GM18870 (cell line): Measurements from ENCODE around the gene ATP9A.
"Not testable (repeated sequence)": the region's sequence is repeated elsewhere in the genome, so short reads cannot be mapped to it uniquely, and the experiment has no call there.

ENCODE experiments used
- ATAC-seq: cut with Tn5 transposase; IDR thresholded peaks from one replicate; pipeline ENCODE4 v1.9.1; 2021; ENCODE audit warnings: moderate library complexity; ENCODE audit not compliant: unreplicated experiment

Gene ATP9A

GRCh38 chr20:51728737-51729136 is 39.5 kb downstream of the ATP9A start:
- no peak for ATAC-seq

GRCh38 chr20:51727872-51728271 is 40.3 kb downstream of the ATP9A start:
- no peak for ATAC-seq

DNA sequence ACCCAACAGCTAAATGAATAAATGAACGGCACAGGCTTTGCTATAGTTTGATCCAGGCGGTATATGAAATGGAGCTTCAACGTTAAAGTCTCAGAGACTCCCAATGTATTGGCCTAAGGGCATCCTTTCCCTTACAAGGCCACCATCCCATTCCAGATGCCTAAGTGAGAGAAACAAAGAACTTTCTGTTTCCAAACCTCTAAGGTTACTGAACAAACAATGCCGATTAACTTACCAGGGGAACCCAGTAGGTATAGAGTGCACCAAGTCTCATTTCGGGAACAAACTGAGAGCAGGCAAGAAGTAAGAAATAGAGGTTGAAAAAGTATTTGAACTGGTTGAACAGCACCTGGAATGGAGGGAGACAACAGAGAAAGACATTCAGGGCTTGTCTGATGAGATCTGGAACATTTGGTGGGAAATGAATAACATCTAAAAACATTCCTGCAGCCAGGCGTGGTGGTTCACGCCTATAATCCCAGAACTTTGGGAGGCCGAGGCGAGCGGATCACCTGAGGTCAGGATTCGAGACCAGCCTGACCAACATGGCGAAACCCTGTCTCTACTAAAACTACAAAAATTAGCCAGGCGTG is 42.5 kb downstream of the ATP9A start:
- ATAC-seq = no peak

GRCh38 chr20:51723026-51723425 is 45.2 kb downstream of the ATP9A start:
- not testable (repeated sequence) for ATAC-seq

- ATAC-seq = not testable (repeated sequence)
These were observed 45.9 kb downstream of the ATP9A start for GRCh38 chr20:51722246-51722645.

DNA sequence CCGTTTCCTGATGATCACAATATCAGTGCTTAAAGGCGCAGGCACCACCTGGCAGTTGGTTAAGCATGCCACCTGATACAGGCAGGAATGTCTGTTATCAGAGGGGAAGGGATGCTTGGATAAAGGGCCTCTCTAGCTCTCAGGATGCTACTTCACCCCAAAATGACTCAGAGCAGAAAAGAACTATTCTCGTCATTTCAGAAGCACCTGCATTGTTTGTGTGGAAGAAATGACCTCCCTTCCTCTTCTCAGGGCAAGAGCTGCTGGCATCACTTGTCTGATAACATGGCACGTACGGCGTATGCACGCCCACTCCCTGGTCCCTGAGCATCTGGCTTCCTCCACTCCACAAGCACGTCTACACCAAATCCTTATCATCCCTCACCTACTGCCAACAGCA is 47.3 kb downstream of the ATP9A start:
- ATAC-seq = no peak

DNA sequence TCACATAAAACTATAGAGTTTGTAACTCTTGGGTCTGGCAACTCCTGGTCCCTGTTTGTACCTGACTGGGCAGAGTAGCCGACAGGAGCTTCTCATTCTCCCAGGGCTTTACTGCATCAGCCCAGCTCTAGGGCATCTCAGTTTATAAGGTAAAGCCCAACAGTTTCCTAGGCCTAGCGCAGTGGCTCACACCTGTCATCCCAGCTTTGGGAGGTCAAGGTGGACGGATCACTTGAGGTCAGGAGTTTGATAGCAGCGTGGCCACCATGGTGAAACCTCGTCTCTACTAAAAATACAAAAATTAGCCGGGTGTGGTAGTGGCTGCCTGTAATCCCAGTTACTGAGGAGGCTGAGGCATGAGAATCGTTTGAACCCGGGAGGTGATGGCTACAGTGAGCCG is 47.8 kb downstream of the ATP9A start:
- ATAC-seq = no peak

DNA sequence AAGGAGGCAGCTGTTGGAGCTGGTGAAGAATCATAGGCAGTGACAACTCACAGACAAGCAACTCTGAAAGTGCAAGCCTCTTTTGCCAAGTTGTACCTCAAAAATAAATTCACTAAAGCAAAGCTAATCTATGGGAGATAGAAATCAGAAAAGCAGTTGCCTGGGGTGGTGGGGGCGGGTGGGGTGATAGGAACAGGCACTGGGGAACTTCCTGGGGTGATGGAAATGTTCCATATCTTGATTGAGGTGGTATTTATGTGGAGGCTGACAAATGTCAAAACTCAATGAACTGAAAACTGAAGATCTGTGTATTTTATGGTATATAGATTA is 52.4 kb downstream of the ATP9A start:
- ATAC-seq = no peak

DNA sequence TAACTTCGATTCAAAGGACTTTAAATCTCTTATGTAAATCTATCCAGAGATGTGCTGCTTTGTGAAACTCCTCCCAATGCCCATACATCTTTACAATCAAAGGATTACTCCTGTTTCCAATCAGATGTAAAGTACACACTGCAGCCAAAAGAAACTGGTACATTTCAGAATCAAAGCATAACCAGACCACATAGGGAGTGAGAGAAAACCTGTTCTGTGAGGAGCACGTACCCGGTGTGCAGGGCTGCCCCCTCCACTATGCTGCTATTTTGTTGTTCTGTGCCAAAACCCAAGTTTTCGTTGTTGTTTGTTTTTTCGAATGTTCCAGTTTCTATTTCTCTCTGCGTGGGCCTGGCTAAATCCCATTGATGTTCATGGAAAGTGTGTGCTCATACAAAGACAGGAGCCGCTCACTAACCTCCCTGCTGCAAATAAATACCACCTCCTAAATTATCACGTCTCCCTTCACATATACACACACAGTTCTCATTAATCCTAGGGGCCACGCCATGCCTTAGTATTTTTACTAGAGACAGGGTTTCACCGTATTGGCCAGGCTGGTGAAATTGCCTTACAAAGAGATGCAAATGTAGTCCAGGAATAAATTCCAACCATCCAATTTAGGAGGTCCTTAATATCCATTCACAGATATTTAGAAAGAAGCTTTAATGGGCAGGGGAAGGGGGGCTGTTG is 52.9 kb downstream of the ATP9A start:
- ATAC-seq = no peak

DNA sequence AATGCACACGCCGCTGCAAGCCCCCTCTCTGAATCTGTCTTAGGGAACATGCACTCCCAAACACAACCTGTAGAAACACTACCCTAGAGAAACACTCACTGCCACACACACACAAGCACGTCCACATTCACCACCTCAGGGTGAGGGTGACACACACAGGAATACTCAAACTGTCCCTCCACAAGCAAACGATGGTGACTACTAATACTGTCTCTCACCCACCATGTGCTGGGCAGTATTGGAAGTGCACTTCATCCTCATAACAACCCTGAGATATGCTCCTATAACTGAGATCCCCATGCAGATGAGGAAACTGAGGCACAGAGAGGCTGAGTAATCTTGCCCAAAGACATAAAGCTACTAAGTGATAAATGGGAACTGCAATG is 55.0 kb downstream of the ATP9A start:
- no peak for ATAC-seq

DNA sequence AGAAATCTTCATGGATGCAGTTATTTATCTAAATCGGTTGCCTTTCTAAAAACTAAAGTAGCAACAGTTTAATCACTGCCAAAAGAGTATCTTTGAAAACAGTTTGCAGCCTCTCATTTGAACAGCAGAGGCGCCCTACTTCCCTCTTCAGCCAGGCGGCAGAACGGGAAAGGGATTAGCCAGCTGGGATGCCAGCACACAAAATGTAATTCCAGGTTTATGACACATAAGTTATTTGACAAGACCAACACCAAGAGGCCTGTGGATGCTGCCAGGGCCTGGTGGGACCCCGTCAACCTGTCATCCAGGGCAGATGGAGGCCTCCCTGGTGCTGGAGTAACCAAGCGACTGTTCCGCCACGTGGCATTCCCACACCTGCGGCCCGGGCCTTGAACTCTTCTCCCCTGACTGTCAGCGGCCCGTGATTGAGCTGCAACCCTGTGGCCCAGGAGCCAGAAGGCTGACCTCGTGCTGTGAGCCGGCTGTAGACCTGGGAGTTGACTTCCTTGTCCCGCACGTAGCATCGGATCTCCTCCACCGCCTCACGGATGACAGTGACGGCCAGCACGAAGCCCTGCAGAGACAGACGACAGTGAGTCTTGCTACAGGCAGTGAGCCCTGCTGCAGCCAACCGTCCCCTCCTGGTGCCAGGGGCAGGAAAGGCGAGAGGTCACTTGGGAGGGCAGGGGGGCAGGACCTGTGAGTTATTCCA is 55.5 kb downstream of the ATP9A start:
- no peak for ATAC-seq

DNA sequence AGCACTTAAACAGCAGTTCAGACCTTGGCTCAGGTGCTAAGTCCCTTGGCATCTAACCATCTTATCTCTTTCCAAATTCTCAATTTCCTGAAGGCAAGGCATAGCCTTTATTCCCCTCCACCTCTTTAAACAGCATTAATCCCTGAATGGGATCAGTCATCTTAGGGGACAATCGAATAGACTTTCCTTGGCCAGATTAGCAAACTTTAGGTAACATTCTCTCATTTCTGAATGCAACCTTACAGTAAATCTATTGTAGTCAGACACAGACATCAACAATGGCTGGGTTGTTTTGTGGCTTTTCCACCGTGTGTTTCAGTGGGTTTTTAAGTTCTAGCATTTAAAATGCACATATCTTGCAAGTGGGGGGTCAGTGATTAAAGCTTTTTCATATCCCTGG is 56.8 kb downstream of the ATP9A start:
- ATAC-seq = no peak

DNA sequence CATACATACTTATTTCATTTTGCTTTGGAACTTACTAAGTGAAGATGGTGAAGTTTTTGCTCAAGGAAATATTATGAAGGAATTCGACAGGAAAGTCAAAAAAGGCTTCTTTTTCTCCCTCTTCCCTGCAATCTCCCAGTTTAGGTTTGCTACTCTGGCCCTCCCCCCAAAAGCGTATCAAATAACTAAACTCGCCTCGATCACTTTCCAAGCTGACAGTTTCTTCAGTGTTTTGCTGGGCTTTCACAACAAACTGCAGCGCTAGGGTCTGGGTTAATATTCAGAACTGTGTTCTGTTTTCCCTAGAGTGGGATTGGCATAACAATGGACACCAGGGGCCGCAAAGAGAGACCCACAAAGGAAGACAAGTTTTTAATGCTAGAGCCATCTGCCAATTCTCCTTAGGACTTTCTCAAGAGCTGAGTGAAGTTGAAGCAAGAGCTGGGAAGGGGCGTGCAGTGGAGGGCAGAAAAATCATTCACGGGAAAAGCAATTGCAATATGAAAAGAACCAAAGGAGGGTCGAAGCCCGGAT is 57.8 kb downstream of the ATP9A start:
- ATAC-seq = no peak

GRCh38 chr20:51705400-51705799 is 62.8 kb downstream of the ATP9A start:
- ATAC-seq = no peak

GRCh38 chr20:51703400-51704287 is 64.5 kb downstream of the ATP9A start:
- no peak for ATAC-seq

DNA sequence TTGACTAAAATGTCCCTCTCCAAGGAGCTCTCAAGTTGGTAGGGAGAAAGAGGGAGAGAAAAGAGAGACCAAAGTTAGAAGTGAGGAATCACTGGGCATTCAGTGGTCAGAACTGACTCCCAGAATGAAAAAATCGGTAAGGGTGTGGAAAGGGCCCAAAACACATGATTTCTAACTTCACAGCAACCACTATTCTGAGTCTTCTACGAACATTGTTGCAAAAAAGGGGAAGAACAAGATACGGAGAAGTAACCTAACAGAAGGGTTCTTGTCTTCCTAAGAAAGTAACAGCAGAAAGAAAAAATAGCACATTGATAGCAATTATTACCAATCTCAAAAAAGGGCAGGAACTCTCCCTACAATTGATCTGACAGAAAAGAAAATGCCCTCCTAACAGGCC is 65.6 kb downstream of the ATP9A start:
- ATAC-seq = no peak

DNA sequence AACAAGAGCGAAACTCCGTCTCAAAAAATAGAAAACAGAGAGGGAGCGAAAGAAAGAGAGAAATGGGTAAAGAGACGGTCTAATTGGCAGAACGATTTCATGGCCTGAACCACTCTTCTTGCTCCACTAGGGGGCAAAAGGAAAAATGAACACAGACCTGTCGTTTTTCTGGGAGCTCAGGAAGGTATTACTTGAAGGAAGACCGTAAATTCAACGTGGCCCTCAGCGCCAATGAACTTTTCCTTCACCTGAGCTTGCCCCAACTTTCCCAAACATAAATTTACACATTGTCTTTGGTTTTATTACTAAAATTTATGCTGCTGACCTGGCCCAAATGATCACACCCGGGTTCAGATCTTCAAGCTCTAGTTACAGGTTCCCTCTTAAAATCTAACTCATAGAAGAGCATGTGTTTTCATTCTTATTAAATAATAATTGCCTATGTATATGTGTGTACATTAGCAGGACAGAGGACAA is 67.3 kb downstream of the ATP9A start:
- ATAC-seq = no peak

GRCh38 chr20:51698252-51698651 is 69.9 kb downstream of the ATP9A start:
- ATAC-seq = no peak

GRCh38 chr20:51697096-51697826 is 70.9 kb downstream of the ATP9A start:
- ATAC-seq = no peak

DNA sequence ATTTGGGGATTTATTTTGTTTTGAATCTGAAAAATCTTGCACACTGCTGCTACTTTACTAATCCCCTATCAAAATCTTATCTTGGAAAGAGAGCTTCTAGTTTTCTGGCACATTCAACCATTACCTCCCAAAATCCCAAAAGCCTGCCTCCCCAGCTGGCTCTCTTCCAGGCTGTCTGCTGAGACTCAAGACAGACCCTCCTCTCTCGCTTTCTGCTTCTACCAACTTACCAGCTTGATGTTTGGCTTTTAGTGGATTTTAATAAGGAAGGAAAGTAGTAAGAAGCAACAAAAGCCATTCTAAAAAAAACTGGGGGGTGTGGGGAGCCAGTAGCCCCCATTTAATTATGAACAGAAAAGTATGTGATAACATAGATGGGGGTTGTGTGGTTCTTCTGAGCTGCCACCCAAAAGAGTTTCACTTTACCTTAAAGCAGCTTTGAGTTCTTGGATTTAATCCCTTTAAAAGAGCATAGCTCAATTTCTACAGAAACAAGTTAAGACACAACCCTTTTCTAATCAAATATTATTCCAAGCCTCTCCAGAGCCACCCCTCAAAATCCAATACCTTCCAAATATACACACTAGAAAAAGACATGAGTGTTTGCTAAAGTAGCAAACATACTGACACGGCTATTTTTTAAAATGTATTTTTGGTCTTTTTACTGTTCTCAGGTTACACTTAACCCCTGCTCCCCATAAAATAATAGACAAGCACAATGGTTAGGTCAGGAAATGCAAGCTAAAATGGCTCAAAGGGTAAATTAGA is 71.7 kb downstream of the ATP9A start:
- ATAC-seq = no peak
